Measurements from ENCODE around the gene SLCO6A1.

SLCO6A1 gene

GRCh38 chr5:102451082-102451481, 47.7 kb downstream of the SLCO6A1 start:
- no peak for DNase-seq

DNA sequence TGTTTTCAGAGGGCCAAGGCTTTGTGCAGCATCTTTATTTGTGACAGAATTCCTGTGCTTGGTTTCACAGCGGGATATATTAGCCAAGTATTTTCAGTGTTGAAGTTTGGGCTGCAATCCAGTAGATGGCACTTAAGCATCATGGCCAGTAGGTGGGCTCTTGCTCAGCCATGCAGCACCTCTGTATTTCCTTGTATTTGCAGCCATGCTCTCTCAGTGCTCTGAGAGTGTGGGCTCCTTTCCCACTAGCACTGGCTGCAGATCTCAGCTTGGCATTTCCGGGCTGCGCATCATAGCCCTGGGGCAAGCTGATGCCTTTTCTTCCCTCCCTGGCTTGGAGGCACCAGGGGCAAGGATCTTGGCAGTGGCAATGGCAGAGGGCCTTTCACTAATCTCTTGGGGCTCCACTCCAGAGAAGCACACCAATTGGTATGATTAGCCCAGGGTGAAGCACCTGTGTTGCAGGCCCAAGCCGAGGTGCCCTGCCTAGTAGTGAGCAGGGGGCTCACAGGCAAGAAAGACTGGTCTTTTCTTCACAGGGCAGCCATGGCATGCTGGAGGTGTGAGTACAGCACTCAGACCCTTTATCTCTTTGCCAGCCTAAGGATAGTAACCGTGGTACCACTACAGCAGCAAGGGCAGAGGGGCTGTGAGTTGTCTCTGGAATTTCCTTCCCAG, 48.3 kb downstream of the SLCO6A1 start:
- DNase-seq, result no peak

GRCh38 chr5:102433473-102433872, 65.3 kb downstream of the SLCO6A1 start:
- DNase-seq, result no peak

DNA sequence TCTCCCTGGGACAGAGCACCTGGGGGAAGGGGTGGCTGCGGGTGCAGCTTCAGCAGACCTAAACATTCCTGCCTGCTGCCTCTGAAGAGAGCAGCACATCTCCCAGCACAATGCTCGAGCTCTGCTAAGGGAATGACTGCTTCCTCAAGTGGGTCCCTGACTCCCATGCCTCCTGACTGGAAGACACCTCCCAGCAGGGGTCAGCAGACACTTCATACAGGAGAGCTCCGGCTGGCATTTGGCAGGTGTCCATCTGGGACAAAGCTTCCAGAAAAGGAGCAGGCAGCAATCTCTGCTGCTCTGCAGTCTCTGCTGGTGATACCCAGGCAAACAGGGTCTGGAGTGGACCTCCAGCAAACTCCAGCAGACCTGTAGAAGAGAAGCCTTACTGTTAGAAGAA, 77.2 kb downstream of the SLCO6A1 start:
- DNase-seq, result no peak

GRCh38 chr5:102418531-102418930, 80.3 kb downstream of the SLCO6A1 start:
- no peak for DNase-seq

DNA sequence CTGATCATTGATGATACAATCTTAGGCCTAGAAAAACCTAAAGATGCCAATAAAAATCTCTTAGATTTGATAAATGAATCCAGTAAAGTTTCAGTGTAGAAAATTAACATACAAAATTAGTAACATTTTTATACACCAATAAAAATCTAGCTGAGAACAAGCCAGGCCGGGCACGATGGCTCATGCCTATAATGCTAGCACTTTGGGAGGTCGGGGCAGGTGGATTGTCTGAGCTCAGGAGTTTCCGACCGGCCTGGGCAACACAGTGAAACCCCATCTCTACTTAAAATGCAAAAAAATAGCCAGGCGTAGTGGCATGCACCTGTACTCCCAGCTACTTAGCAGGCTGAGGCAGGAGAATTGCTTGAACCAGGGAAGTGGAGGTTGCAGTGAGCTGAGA, 84.4 kb downstream of the SLCO6A1 start:
- no peak for DNase-seq

DNA sequence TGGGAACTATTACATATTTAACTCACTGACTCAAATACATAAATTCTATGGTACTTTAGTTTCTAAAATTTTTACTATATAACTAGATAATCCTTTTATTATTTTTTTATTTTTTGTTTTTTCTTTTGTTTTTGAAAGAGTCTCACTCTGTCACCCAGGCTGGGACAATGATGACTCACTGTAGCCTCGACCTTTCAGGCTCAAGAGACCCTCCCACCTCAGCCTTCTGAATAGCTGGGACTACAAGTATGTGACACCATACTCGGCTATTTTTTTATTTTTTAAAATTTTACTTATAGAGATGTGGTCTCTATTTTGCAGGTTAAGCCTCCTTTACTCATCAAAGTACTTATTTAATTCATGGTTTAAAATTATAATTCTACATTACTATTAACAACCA, 110.6 kb downstream of the SLCO6A1 start:
- no peak for DNase-seq

GRCh38 chr5:102385365-102385764, 113.4 kb downstream of the SLCO6A1 start:
- no peak for DNase-seq

GRCh38 chr5:102380174-102380573, 118.6 kb downstream of the SLCO6A1 start:
- DNase-seq, result no peak

DNA sequence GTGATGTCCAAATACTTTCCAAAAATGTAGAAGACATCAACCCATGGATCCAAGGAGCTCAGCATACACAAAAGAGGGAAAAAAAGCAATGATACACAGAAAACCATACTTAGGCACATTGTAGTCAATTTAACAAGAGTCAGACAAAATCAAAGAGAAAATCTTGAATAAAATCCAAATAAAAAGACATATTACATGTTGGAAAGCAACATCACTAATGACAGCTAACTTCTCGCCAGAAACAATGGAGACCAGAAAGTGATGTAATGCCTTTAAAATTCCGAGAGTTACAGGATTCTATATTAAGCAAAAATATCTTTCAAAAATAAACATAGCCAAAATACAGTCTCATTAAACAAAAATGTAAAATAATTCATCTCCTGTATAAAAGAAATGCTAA, 122.9 kb downstream of the SLCO6A1 start:
- DNase-seq, result no peak

GRCh38 chr5:102375272-102375671, 123.5 kb downstream of the SLCO6A1 start:
- no peak for DNase-seq

DNA sequence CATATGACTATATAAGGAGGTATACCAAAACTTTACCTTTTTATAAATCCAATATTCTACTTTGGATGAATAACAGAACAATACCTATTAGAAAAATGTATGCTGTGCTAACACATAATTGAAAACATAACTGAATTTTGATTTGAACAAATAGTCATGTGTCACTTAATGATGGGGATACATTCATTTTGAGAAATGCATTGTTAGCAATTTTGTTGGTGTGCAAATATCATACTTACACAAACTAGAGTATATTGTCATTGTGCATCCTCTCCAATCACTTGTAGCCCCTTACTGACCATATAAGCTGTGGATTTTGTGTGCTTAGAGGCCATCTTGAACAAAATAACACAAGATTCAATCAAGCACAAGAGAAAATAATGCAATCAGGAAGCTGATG, 130.4 kb downstream of the SLCO6A1 start:
- no peak for DNase-seq

DNA sequence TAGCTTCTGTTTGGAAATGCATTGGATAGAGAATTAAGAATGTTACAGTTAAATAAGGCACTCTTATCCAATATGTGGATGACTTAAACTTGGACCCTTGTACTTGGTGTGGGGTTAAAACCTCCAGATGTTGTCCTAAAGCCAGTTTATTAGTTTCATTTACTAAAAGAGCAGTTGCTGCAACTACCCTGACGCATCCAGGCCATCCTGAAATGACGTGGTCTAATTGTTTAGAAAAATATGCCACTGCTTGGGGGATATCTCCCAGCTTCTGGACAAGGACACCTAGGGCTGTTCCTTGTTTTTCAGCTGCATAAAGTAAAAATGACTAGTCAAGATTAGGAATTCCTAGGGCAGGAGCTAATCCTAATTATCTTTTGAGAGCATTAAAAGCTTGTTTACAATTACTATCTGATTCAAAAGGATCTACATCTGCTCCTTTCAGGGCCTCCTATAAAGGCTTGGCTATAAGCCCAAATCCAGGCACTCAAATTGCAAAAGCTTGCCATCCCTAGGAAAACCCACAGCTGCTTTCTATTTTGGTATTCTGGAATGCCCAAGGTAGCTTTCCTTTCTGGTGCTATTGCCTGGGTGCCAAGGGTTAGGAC, 157.0 kb downstream of the SLCO6A1 start:
- no peak for DNase-seq

- no peak for DNase-seq
Observed at GRCh38 chr5:102324714-102325113, 174.1 kb downstream of the SLCO6A1 start.
